Left lobe of liver (tissue), 2 donors: ENCODE measurements around the gene MST1R. TPM values are rescaled to one million over a fixed set of nuclear protein-coding genes. Genes with fewer than 3 reads are reported as not detected.
"Not testable (repeated sequence)": the region's sequence is repeated elsewhere in the genome, so short reads cannot be mapped to it uniquely, and the experiment has no call there.

Experiments used
- ATAC-seq: fragments of 200-7000 bp; cut with Tn5 transposase; one replicate; pipeline ENCODE4 v1.9.1; 2020; ENCODE audit warnings: mild to moderate bottlenecking, moderate library complexity
- DNase-seq: peaks from one replicate; pipeline ENCODE4 v3.0.0-alpha.2; 2020; ENCODE audit warnings: low spot score
- total RNA-seq: library from RNA; stranded (reverse); gene quantifications from one replicate; pipeline ENCODE4 v1.2.1, GENCODE V29; 2021
- donor health status: DM: no; HTN: no; CAD: no; lungs with moderate emphysema.
- donor health status: DM: no; HTN: yes; CAD: no.

MST1R gene
- total RNA-seq, 1 donor from 2014 or later = 1.3 TPM

- ATAC-seq = no peak
- no peak for DNase-seq
Measured at GRCh38 chr3:49912881-49913281, 9.2 kb upstream of the MST1R start.

GRCh38 chr3:49911611-49912010 is 7.9 kb upstream of the MST1R start:
- no peak for ATAC-seq
- DNase-seq = no peak

- no peak for ATAC-seq
Measured at GRCh38 chr3:49911124-49911420, 7.4 kb upstream of the MST1R start.

GRCh38 chr3:49910409-49911123 is 6.9 kb upstream of the MST1R start:
- DNase-seq = no peak
- ATAC-seq = no peak

More at GRCh38 chr3:49911124-49911420, 7.4 kb upstream of the MST1R start:
- no peak for DNase-seq

- DNase-seq (no peak), ATAC-seq (no peak)
Measured at GRCh38 chr3:49908373-49909199, 4.9 kb upstream of the MST1R start.

- DNase-seq (no peak), ATAC-seq (peak; percentile 64)
Measured at GRCh38 chr3:49906073-49906743, 2.5 kb upstream of the MST1R start.

- ATAC-seq, DNase-seq: not testable (repeated sequence)
Measured at GRCh38 chr3:49904448-49904847, 775 bp upstream of the MST1R start.

GRCh38 chr3:49902511-49903345 is 945 bp downstream of the MST1R start:
- ATAC-seq (no peak), DNase-seq (no peak)

GRCh38 chr3:49901366-49902339 is 2.0 kb downstream of the MST1R start:
- DNase-seq = no peak
- no peak for ATAC-seq

- peak; percentile 84 for ATAC-seq
Measured at GRCh38 chr3:49900491-49901153, 3.1 kb downstream of the MST1R start.

GRCh38 chr3:49899815-49900214 is 3.9 kb downstream of the MST1R start:
- DNase-seq (no peak), ATAC-seq (no peak)

More at GRCh38 chr3:49900491-49901153, 3.1 kb downstream of the MST1R start:
- DNase-seq = peak; percentile 76

GRCh38 chr3:49898991-49899390 is 4.7 kb downstream of the MST1R start:
- DNase-seq = no peak
- no peak for ATAC-seq

- ATAC-seq (no peak), DNase-seq (no peak)
Measured at GRCh38 chr3:49896345-49896744, 7.3 kb downstream of the MST1R start.

GRCh38 chr3:49895791-49896190 is 7.9 kb downstream of the MST1R start:
- DNase-seq = no peak
- ATAC-seq = no peak

- no peak for ATAC-seq
- no peak for DNase-seq
Measured at GRCh38 chr3:49889296-49889695, 14.4 kb downstream of the MST1R start.

GRCh38 chr3:49886922-49887265 is 16.8 kb downstream of the MST1R start:
- DNase-seq (no peak), ATAC-seq (no peak)

- DNase-seq (no peak), ATAC-seq (no peak)
Measured at GRCh38 chr3:49883998-49884397, 19.7 kb downstream of the MST1R start.

GRCh38 chr3:49882166-49882565 is 21.5 kb downstream of the MST1R start:
- ATAC-seq (peak; percentile 35), DNase-seq (no peak)

GRCh38 chr3:49880581-49881315 is 22.9 kb downstream of the MST1R start:
- ATAC-seq = no peak

More at GRCh38 chr3:49880581-49881315, 22.9 kb downstream of the MST1R start:
- no peak for DNase-seq
